SJCRH30 (cell line): Measurements from ENCODE around the gene ASB18. TPM values are rescaled to one million over a fixed set of nuclear protein-coding genes. Genes with fewer than 3 reads are reported as not detected.

ENCODE experiments used
- DNase-seq, 2 experiments: peaks; one replicate each; pipeline ENCODE4 v3.0.0-alpha.2; 2015 to 2020
- H3K27ac ChIP-seq: fragments of 250-450 bp; sonication (Bioruptor Pico); 2 replicates; pipeline ENCODE4 v1.5.1; 2020; ENCODE audit warnings: mild to moderate bottlenecking, moderate library complexity
- H3K27me3 ChIP-seq: fragments of 250-450 bp; sonication (Bioruptor Pico); 2 replicates; pipeline ENCODE4 v1.5.1; 2020; ENCODE audit warnings: mild to moderate bottlenecking, moderate library complexity
- H3K36me3 ChIP-seq: fragments of 250-450 bp; sonication (Bioruptor Pico); 2 replicates; pipeline ENCODE4 v1.5.1; 2020; ENCODE audit warnings: mild to moderate bottlenecking, moderate library complexity
- H3K4me1 ChIP-seq: fragments of 250-450 bp; sonication (Bioruptor Pico); 2 replicates; pipeline ENCODE4 v1.5.1; 2020; ENCODE audit warnings: mild to moderate bottlenecking, moderate library complexity
- H3K4me3 ChIP-seq: fragments of 250-450 bp; sonication (Bioruptor Pico); 2 replicates; pipeline ENCODE4 v1.5.1; 2020; ENCODE audit warnings: mild to moderate bottlenecking, moderate library complexity
- H3K9me3 ChIP-seq: fragments of 250-450 bp; sonication (Bioruptor Pico); replicated peaks from 2 replicates; pipeline ENCODE4 v1.5.1; 2020; ENCODE audit warnings: mild to moderate bottlenecking, moderate library complexity
- total RNA-seq: library from RNA; depleted of rRNA; stranded (reverse); fragments of >200 nt; shearing (Covaris generic); gene quantifications from 2 replicates; pipeline ENCODE4 v1.2.3, GENCODE V29; 2014

ASB18 gene
- total RNA-seq, 1 experiment from 2014 or later: 0.04 TPM

- DNase-seq: no peak
- Histone ChIP-seq H3K27me3 (no peaks in the 10 kb centered on the region), H3K9me3 (no peaks in the 10 kb centered on the region), H3K36me3 (peaks cover 9% of the 10 kb centered on the region; the same call in 1 of the 2 replicates), H3K27ac (no peak overlapping the region), H3K4me1 (no peaks in the 10 kb centered on the region), H3K4me3 (no peak overlapping the region)
These were observed 73.5 kb downstream of the ASB18 start for GRCh38 chr2:236190674-236191073.

- 0 out of 2 replicates have a peak, but pooled peaks cover 4% of the 10 kb centered on the region for H3K9me3 ChIP-seq
- H3K27me3 ChIP-seq: no peaks in the 10 kb centered on the region
- no peak overlapping the region for H3K4me3 ChIP-seq
These were observed 79.5 kb downstream of the ASB18 start for GRCh38 chr2:236184701-236185100.

GRCh38 chr2:236180831-236181453 is 83.3 kb downstream of the ASB18 start:
- H3K4me3 ChIP-seq: no peak overlapping the region
- H3K36me3 ChIP-seq: 0 out of 2 replicates have a peak, but pooled peaks cover 5% of the 10 kb centered on the region
- peak; percentile 65 to 90 for DNase-seq
- no peaks in the 10 kb centered on the region; the same call in 1 of the 2 replicates for H3K4me1 ChIP-seq
- no peak overlapping the region for H3K27ac ChIP-seq
- H3K27me3 ChIP-seq: no peaks in the 10 kb centered on the region
- 0 out of 2 replicates have a peak, but pooled peaks cover 4% of the 10 kb centered on the region for H3K9me3 ChIP-seq

More at GRCh38 chr2:236184701-236185100, 79.5 kb downstream of the ASB18 start:
- H3K4me1 ChIP-seq: no peaks in the 10 kb centered on the region
- H3K36me3 ChIP-seq: 0 out of 2 replicates have a peak, but pooled peaks cover 5% of the 10 kb centered on the region
- H3K27ac ChIP-seq: no peak overlapping the region
- DNase-seq: no peak

DNA sequence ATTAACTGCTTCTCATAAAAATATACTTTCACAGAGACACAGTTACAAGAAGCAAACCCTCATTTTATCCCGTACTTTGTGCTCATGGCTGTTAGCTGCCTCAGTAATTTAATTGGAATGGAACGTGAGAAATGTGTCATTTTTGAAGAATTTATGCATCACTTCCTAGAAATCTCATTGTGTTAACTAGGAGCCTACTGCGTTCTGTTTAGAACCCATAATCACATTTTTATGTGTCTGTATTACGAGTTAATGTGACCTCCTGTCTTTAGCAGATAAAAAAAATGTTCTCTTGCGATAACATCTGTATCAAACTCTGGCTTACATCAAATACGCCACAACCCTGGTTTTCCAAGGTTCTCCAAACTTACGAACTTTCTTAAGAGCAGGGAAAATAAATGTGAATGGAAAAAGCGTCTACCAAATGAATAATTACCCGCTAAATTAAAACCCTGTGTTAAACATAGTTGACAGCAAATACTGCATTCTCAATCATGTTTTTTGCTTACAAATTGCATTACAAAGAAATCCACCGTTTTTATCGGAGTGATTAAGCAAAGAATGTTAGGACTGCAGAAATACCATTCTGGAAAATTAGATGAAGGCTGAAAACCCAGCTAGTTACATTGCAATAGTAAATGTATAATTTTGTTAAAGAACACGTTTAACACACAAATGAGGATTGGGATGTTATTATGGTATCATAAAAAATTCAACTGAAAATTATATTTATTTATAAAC is 84.0 kb downstream of the ASB18 start:
- Histone ChIP-seq H3K27me3 (no peaks in the 10 kb centered on the region), H3K4me1 (no peaks in the 10 kb centered on the region; the same call in 1 of the 2 replicates), H3K36me3 (0 out of 2 replicates have a peak, but pooled peaks cover 5% of the 10 kb centered on the region), H3K27ac (no peak overlapping the region), H3K9me3 (0 out of 2 replicates have a peak, but pooled peaks cover 4% of the 10 kb centered on the region), H3K4me3 (no peak overlapping the region)
- DNase-seq: no peak

DNA sequence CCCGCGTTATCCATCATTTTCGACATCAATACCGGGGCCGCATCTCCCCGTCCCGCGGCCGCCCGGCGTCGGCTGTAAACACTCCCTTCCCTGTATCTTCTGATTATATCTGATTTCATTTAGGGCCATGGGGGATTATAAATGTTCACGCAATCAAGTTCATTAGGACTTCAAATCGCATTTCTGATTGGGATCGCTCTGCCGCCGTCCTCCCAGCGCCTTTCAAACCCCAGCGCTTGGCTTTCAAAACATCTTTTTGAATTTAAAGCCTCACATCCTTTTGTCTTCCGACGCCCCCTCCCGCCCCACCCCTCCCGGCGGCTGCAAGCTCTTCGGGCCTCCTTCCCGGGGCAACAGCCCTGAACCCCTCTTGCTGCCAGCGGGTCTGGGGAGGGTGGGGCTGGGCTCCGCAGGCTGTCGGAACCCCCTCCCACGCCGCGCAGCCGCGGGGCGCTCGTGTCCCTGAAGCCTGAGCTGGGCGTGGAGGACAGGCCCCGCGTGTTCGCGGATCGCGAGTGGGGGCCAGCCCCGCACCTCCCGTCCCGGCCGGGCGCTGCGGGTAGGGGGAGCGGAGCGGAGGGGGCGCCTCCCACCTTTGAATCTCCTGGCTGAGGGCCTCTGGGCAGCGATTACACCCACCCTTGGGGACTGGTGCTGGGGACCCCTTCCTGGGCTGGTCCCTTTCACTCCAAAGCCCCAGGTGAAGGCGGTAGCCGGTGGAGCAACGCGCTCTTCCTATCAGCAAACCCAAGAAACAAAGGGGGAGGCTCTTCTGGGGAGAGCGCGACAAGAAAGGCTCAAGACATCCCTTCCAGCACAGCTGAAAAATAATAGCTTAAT is 84.8 kb downstream of the ASB18 start:
- Histone ChIP-seq H3K4me1 (peaks cover 7% of the 10 kb centered on the region), H3K27ac (no peak overlapping the region), H3K9me3 (0 out of 2 replicates have a peak, but pooled peaks cover under 1% of the 10 kb centered on the region), H3K36me3 (0 out of 2 replicates have a peak, but pooled peaks cover 5% of the 10 kb centered on the region), H3K4me3 (no peak overlapping the region), H3K27me3 (no peaks in the 10 kb centered on the region)
- no peak for DNase-seq

GRCh38 chr2:236178890-236179235 is 85.3 kb downstream of the ASB18 start:
- no peak for DNase-seq
- Histone ChIP-seq H3K36me3 (0 out of 2 replicates have a peak, but pooled peaks cover 5% of the 10 kb centered on the region), H3K9me3 (no peaks in the 10 kb centered on the region), H3K27ac (no peak overlapping the region), H3K4me3 (no peak overlapping the region), H3K27me3 (no peaks in the 10 kb centered on the region), H3K4me1 (peaks cover 10% of the 10 kb centered on the region)

- no peak overlapping the region for H3K27ac ChIP-seq
- H3K4me1 ChIP-seq: peaks cover 10% of the 10 kb centered on the region
- H3K27me3 ChIP-seq: no peaks in the 10 kb centered on the region
- no peak overlapping the region for H3K4me3 ChIP-seq
- H3K9me3 ChIP-seq: no peaks in the 10 kb centered on the region
- 0 out of 2 replicates have a peak, but pooled peaks cover 2% of the 10 kb centered on the region for H3K36me3 ChIP-seq
- DNase-seq: no peak
These were observed 86.0 kb downstream of the ASB18 start for GRCh38 chr2:236177967-236178889.

- Histone ChIP-seq H3K4me1 (peaks cover 10% of the 10 kb centered on the region), H3K36me3 (0 out of 2 replicates have a peak, but pooled peaks cover 2% of the 10 kb centered on the region), H3K27ac (no peak overlapping the region), H3K9me3 (no peaks in the 10 kb centered on the region), H3K4me3 (no peak overlapping the region), H3K27me3 (no peaks in the 10 kb centered on the region)
- no peak for DNase-seq
These were observed 86.6 kb downstream of the ASB18 start for GRCh38 chr2:236177604-236177966.

- H3K9me3 ChIP-seq: no peaks in the 10 kb centered on the region
- 0 out of 2 replicates have a peak, but pooled peaks cover 2% of the 10 kb centered on the region for H3K36me3 ChIP-seq
- peaks cover 15% of the 10 kb centered on the region for H3K4me1 ChIP-seq
- no peaks in the 10 kb centered on the region for H3K27me3 ChIP-seq
- H3K27ac ChIP-seq: no peak overlapping the region
- no peak overlapping the region for H3K4me3 ChIP-seq
- DNase-seq: no peak
These were observed 87.3 kb downstream of the ASB18 start for GRCh38 chr2:236176951-236177350.

GRCh38 chr2:236176417-236176816 is 87.8 kb downstream of the ASB18 start:
- Histone ChIP-seq H3K36me3 (no peaks in the 10 kb centered on the region), H3K27me3 (no peaks in the 10 kb centered on the region), H3K4me1 (peaks cover 15% of the 10 kb centered on the region), H3K27ac (no peak overlapping the region), H3K4me3 (no peak overlapping the region), H3K9me3 (no peaks in the 10 kb centered on the region)
- DNase-seq: no peak

DNA sequence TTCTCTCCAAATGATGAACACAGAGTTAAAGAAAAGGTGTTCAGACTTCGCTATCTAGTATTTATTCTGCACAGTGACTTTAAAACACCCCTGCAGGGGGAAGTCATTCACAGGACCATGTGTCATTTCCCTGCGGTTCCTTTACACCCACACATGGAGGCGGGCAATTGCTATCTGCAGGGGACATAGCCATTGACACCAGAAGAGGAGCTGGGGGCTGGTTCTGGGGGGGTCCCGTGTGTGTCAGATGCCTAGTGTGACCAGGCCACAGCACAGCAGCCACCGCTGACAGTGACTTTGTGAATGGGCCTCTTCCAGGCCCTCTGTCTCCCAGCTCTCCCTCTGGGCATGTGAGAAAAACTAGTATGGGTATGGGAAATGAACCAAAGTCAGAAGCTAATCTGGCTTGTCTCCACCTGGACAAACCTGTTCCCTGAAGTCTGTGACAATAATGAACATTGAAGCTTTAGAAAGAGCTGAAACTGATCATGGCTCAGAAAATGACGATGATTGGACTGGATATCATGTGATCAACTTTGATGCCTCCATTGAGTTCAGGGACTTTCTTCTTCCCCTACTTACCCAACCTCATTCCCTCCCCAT is 88.6 kb downstream of the ASB18 start:
- Histone ChIP-seq H3K4me1 (peaks cover 18% of the 10 kb centered on the region), H3K27ac (no peak overlapping the region), H3K27me3 (no peaks in the 10 kb centered on the region), H3K36me3 (no peaks in the 10 kb centered on the region), H3K9me3 (no peaks in the 10 kb centered on the region), H3K4me3 (no peak overlapping the region)
- DNase-seq: no peak

- H3K27ac ChIP-seq: no peak overlapping the region
- no peaks in the 10 kb centered on the region; the same call in 1 of the 2 replicates for H3K36me3 ChIP-seq
- DNase-seq: no peak
- H3K27me3 ChIP-seq: no peaks in the 10 kb centered on the region
- no peaks in the 10 kb centered on the region for H3K9me3 ChIP-seq
- peaks cover 22% of the 10 kb centered on the region for H3K4me1 ChIP-seq
- no peak overlapping the region for H3K4me3 ChIP-seq
These were observed 90.2 kb downstream of the ASB18 start for GRCh38 chr2:236173729-236174607.
